Panc1 (cell line): ENCODE results near the gene ADGRD1.

ENCODE experiments used
- CTCF ChIP-seq: fragments of 450-650 bp; IDR thresholded peaks from 2 replicates; pipeline ENCODE4 v1.5.1; 2017; ENCODE audit warnings: mild to moderate bottlenecking
- POLR2AphosphoS5 ChIP-seq: IDR thresholded peaks from 2 replicates; pipeline ENCODE4 v1.6.1; 2012; ENCODE audit warnings: mild to moderate bottlenecking, low read depth, low read length, moderate library complexity
- REST ChIP-seq, 2 experiments: IDR thresholded peaks; 2 replicates each; pipeline ENCODE4 v1.6.1; 2011 to 2012; ENCODE audit warnings: low read depth in 2 of 2, control low read depth in 1 of 2, low read length in 1 of 2, mild to moderate bottlenecking in 1 of 2, moderate library complexity in 1 of 2; ENCODE audit not compliant: insufficient read depth in 1 of 2
- SIN3A ChIP-seq: IDR thresholded peaks from 2 replicates; pipeline ENCODE4 v1.6.1; 2012; ENCODE audit warnings: low read depth, mild to moderate bottlenecking, low read length, moderate library complexity, borderline replicate concordance; ENCODE audit not compliant: insufficient read depth
- TCF7L2 ChIP-seq: IDR thresholded peaks from 2 replicates; pipeline ENCODE4 v1.6.1; 2011; ENCODE audit warnings: mild to moderate bottlenecking, low read depth, low read length, inconsistent platforms

- TF ChIP-seq TCF7L2 (no peak), POLR2AphosphoS5 (no peak), CTCF (no peak), REST (IDR thresholded peaks at IDR 0.05; ENCODE audit: insufficient read depth in 1 of 2, low read depth in 2 of 2, low read length in 1 of 2) (no peak), SIN3A (no peak)
These were observed 121.9 kb downstream of the ADGRD1 start for GRCh38 chr12:131075611-131076010.
